Gastrocnemius medialis (tissue), 4 donors: Measurements from ENCODE around the gene SLC1A7.

Experiments used
- CTCF ChIP-seq, 5 experiments: fragments of 450-650 bp in 3 of 5; fragments of 200-600 bp in 2 of 5; sonication (generic) in 2 of 5; IDR thresholded peaks in 4 of 5; conservative IDR thresholded peaks in 1 of 5; 1 replicate in 4 of 5; 2 replicates in 1 of 5; pipeline ENCODE4 v1.5.1; 2016 to 2019; ENCODE audit warnings: antibody characterized with exemption in 5 of 5, mild to moderate bottlenecking in 3 of 5, moderate library complexity in 3 of 5
- POLR2A ChIP-seq, 2 donors: fragments of 450-650 bp; IDR thresholded peaks; one replicate each; pipeline ENCODE4 v1.6.1; 2017; ENCODE audit warnings: antibody characterized with exemption in 2 of 2, mild to moderate bottlenecking in 2 of 2, moderate library complexity in 2 of 2

- TF ChIP-seq CTCF (IDR thresholded peaks at IDR 0.05 in 4 of 5, conservative IDR thresholded peaks at IDR 0.05 in 1 of 5), result no peak
- no peak for TF ChIP-seq POLR2A (IDR thresholded peaks at IDR 0.05)
Measured at GRCh38 chr1:53074313-53075154, 67.9 kb downstream of the SLC1A7 start.
